Neural cell (in vitro differentiated cells): ENCODE measurements around the gene GNG7.

Experiments
- CTCF ChIP-seq: fragments of 450-650 bp; IDR thresholded peaks from 2 replicates; pipeline ENCODE4 v1.5.1; 2014; ENCODE audit warnings: antibody characterized with exemption, mild to moderate bottlenecking, moderate library complexity; ENCODE audit not compliant: poor library complexity, severe bottlenecking
- EP300 ChIP-seq: fragments of 450-650 bp; conservative IDR thresholded peaks from 2 replicates; pipeline ENCODE4 v1.6.1; 2014; ENCODE audit warnings: antibody characterized with exemption, mild to moderate bottlenecking, moderate library complexity; ENCODE audit not compliant: poor library complexity, severe bottlenecking
- EZH2 ChIP-seq: fragments of 200-600, 300-800 bp; shearing (Covaris generic), sonication (generic); IDR thresholded peaks from 2 replicates; pipeline ENCODE4 v1.6.1; 2014; ENCODE audit warnings: antibody characterized with exemption, low read length, borderline replicate concordance, mild to moderate bottlenecking; ENCODE audit not compliant: insufficient read depth, poor library complexity, severe bottlenecking
- REST ChIP-seq: IDR thresholded peaks from 2 replicates; pipeline ENCODE4 v1.6.1; 2012; ENCODE audit warnings: borderline replicate concordance
- SMC3 ChIP-seq: fragments of 450-650 bp; conservative IDR thresholded peaks from 2 replicates; pipeline ENCODE4 v1.6.1; 2014; ENCODE audit warnings: antibody characterized with exemption, mild to moderate bottlenecking, moderate library complexity; ENCODE audit not compliant: poor library complexity
- TAF1 ChIP-seq: IDR thresholded peaks from 2 replicates; pipeline ENCODE4 v1.6.1; 2012; ENCODE audit warnings: low read depth

GRCh38 chr19:2494447-2495129 is 207.9 kb downstream of the GNG7 start:
- TF ChIP-seq CTCF (no peak), EZH2 (no peak), EP300 (no peak), SMC3 (no peak), TAF1 (no peak), REST (no peak)
